Endodermal cell (in vitro differentiated cells): ENCODE results near the gene EPHB1. TPM values are rescaled to one million over a fixed set of nuclear protein-coding genes. Genes with fewer than 3 reads are reported as not detected.

Source experiments
- DNase-seq: peaks from one replicate; pipeline ENCODE4 v3.0.0-alpha.2; 2017
- H3K27ac ChIP-seq: 2 replicates; pipeline ENCODE4 v1.5.1; 2013; ENCODE audit warnings: mild to moderate bottlenecking, low read depth, low read length, moderate library complexity
- H3K27me3 ChIP-seq: 2 replicates; pipeline ENCODE4 v1.6.1; 2013; ENCODE audit warnings: mild to moderate bottlenecking, low read length, moderate library complexity; ENCODE audit not compliant: insufficient read depth, control insufficient read depth, poor library complexity, severe bottlenecking
- H3K36me3 ChIP-seq: 2 replicates; pipeline ENCODE4 v1.7.0; 2013; ENCODE audit warnings: mild to moderate bottlenecking, low read length, moderate library complexity; ENCODE audit not compliant: control insufficient read depth, insufficient read depth
- H3K4me1 ChIP-seq: one replicate; pipeline ENCODE4 v1.7.0; 2013; ENCODE audit warnings: low read length; ENCODE audit not compliant: control insufficient read depth, insufficient read depth
- H3K4me3 ChIP-seq: 2 replicates; pipeline ENCODE4 v1.5.1; 2013; ENCODE audit warnings: mild to moderate bottlenecking, low read length, moderate library complexity
- H3K9ac ChIP-seq: 2 replicates; pipeline ENCODE4 v1.6.1; 2013; ENCODE audit warnings: mild to moderate bottlenecking, low read length, moderate library complexity; ENCODE audit not compliant: poor library complexity, severe bottlenecking; ENCODE audit errors: extremely low read depth
- H3K9me3 ChIP-seq: 2 replicates; pipeline ENCODE4 v1.6.1; 2013; ENCODE audit warnings: mild to moderate bottlenecking, low read length, moderate library complexity; ENCODE audit not compliant: control insufficient read depth
- H3K27ac Mint-ChIP-seq: 2 replicates; pipeline ENCODE4 v1.8.0; 2020; ENCODE audit warnings: mixed read lengths
- H3K27me3 Mint-ChIP-seq: 2 replicates; pipeline ENCODE4 v1.8.0; 2021; ENCODE audit warnings: mild to moderate bottlenecking, mixed read lengths; ENCODE audit not compliant: insufficient read depth
- H3K36me3 Mint-ChIP-seq: 2 replicates; pipeline ENCODE4 v1.8.0; 2020; ENCODE audit warnings: low read depth, mixed read lengths
- H3K4me1 Mint-ChIP-seq: 2 replicates; pipeline ENCODE4 v1.8.0; 2020; ENCODE audit warnings: mixed read lengths
- H3K4me3 Mint-ChIP-seq: 2 replicates; pipeline ENCODE4 v1.8.0; 2020; ENCODE audit warnings: mild to moderate bottlenecking, moderate library complexity, mixed read lengths
- H3K9me3 Mint-ChIP-seq: 2 replicates; pipeline ENCODE4 v1.8.0; 2020; ENCODE audit warnings: mild to moderate bottlenecking, mixed read lengths
- WGBS, 2 experiments: methylation state at CpG; one replicate each; pipeline versions ENCODE4 v1.1.5 to v1.1.7; 2013; ENCODE audit warnings: missing lambda C conversion rate in 2 of 2, mixed read lengths in 1 of 2; ENCODE audit not compliant: insufficient coverage in 1 of 2, insufficient read length in 1 of 2; 5-methylcytosine and 5-hydroxymethylcytosine counted together
- total RNA-seq, 2 donors: library from RNA; stranded (reverse); fragmentation: NEBNext Ultra II Directional in 1 of 2; extraction: Animal tissue kit (Norgen Biotek cat#: 25700) in 1 of 2; gene quantifications; 2 replicates in 1 of 2; 3 replicates in 1 of 2; pipeline ENCODE4 v1.2.1, GENCODE V29; 2021
- TF ChIP-seq, protein P1 (sequence below): fragments of 200-600 bp; sonication (generic); conservative IDR thresholded peaks from 2 replicates; pipeline ENCODE4 v1.5.0; 2021; ENCODE audit warnings: antibody characterized with exemption, mild to moderate bottlenecking

The EPHB1 gene
- total RNA-seq, 2 donors from 2014 or later, result 2.9 to 3.6 TPM

DNA sequence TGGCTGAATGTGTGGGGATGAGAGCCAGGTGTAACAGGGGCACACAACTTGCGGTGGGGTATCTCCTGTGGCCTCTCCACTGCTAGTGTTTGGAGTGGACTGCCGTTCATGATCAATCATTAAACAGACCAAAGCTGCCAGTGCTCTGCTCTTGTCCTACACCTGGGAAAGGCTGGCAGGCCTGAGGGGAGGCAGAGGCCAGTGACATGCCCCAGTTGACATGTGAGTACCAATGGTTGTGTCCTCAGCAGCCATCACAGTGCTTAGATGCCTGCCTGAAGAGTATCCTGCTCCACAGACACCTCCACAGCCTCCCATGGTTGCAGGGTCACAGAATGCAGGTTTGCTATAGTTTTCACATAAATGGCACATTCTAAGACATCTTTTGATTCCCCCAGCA lies 348.4 kb downstream of the EPHB1 start:
- peaks cover 3% of the 10 kb centered on the region for H3K27me3 Mint-ChIP-seq
- Histone ChIP-seq H3K9me3 (no peaks in the 10 kb centered on the region), H3K9ac (no peak overlapping the region), H3K27ac (no peak overlapping the region), H3K4me1 (no peaks in the 10 kb centered on the region), H3K36me3 (no peaks in the 10 kb centered on the region), H3K4me3 (no peak overlapping the region), H3K27me3 (peaks cover 3% of the 10 kb centered on the region)
- no peaks in the 10 kb centered on the region for H3K36me3 Mint-ChIP-seq
- no peak overlapping the region for H3K27ac Mint-ChIP-seq
- no peak for DNase-seq
- H3K9me3 Mint-ChIP-seq, result no peaks in the 10 kb centered on the region
- TF ChIP-seq, protein P1, sequence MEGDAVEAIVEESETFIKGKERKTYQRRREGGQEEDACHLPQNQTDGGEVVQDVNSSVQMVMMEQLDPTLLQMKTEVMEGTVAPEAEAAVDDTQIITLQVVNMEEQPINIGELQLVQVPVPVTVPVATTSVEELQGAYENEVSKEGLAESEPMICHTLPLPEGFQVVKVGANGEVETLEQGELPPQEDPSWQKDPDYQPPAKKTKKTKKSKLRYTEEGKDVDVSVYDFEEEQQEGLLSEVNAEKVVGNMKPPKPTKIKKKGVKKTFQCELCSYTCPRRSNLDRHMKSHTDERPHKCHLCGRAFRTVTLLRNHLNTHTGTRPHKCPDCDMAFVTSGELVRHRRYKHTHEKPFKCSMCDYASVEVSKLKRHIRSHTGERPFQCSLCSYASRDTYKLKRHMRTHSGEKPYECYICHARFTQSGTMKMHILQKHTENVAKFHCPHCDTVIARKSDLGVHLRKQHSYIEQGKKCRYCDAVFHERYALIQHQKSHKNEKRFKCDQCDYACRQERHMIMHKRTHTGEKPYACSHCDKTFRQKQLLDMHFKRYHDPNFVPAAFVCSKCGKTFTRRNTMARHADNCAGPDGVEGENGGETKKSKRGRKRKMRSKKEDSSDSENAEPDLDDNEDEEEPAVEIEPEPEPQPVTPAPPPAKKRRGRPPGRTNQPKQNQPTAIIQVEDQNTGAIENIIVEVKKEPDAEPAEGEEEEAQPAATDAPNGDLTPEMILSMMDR, result no peak
- no peaks in the 10 kb centered on the region for H3K4me1 Mint-ChIP-seq
- no peak overlapping the region for H3K4me3 Mint-ChIP-seq
- 89 to 91% methylated on average over 2 of the region's 2 CpGs for WGBS, 2 experiments

- TF ChIP-seq, protein P1, result no peak
These were observed 350.5 kb downstream of the EPHB1 start for GRCh38 chr3:135145581-135145980.

DNA sequence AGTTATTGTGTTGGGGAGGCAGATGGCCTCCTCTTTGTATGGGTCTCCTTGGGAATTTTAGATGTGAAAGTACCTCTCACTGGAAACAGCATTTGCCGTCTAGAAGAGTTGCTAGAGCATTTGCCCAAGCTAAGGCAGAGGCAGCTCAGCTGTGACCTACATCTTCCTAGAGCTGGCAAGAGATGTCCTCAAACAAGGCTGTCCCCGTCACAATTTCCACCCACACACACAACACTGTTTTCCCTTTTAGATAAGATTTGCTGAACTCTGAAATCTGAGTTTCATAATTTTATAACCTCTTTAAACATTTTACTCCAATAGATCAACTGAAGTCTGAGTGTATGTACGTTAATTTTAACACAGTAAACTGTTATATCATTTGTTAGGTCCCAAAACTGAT lies 352.6 kb downstream of the EPHB1 start:
- Mint-ChIP-seq H3K9me3 (no peaks in the 10 kb centered on the region), H3K36me3 (no peaks in the 10 kb centered on the region), H3K27ac (no peak overlapping the region), H3K4me3 (no peak overlapping the region), H3K27me3 (peaks cover 17% of the 10 kb centered on the region), H3K4me1 (no peaks in the 10 kb centered on the region)
- no peaks in the 10 kb centered on the region for H3K4me1 ChIP-seq
- H3K27me3 ChIP-seq, result peaks cover 28% of the 10 kb centered on the region
- TF ChIP-seq, protein P1, result no peak
- no peaks in the 10 kb centered on the region for H3K9me3 ChIP-seq
- H3K36me3 ChIP-seq, result no peaks in the 10 kb centered on the region
- no peak overlapping the region for H3K9ac ChIP-seq
- no peak for DNase-seq
- H3K27ac ChIP-seq, result no peak overlapping the region
- H3K4me3 ChIP-seq, result no peak overlapping the region
- WGBS, 2 experiments, result 90 to 100% methylated on average over 1 to 3 of the region's 3 CpGs

More at GRCh38 chr3:135145581-135145980, 350.5 kb downstream of the EPHB1 start:
- Mint-ChIP-seq H3K4me1 (no peaks in the 10 kb centered on the region), H3K27ac (no peak overlapping the region), H3K4me3 (no peak overlapping the region), H3K9me3 (no peaks in the 10 kb centered on the region), H3K36me3 (no peaks in the 10 kb centered on the region), H3K27me3 (peaks cover 10% of the 10 kb centered on the region)
- Histone ChIP-seq H3K36me3 (no peaks in the 10 kb centered on the region), H3K4me1 (no peaks in the 10 kb centered on the region), H3K4me3 (no peak overlapping the region), H3K9ac (no peak overlapping the region), H3K27ac (no peak overlapping the region), H3K9me3 (no peaks in the 10 kb centered on the region), H3K27me3 (peaks cover 24% of the 10 kb centered on the region)
- WGBS, 2 experiments, result 90 to 100% methylated on average over 2 to 3 of the region's 3 CpGs
- no peak for DNase-seq
